Gastroesophageal sphincter (tissue), 4 donors: ENCODE data around the gene RGS2. TPM values are rescaled to one million over a fixed set of nuclear protein-coding genes. Genes with fewer than 3 reads are reported as not detected.
A peak's percentile ranks its signal among the peaks of the same experiment; 100 is the strongest.

ENCODE experiments used
- ATAC-seq: fragments of 150-250 bp; one replicate; pipeline ENCODE4 v1.9.1; 2016; ENCODE audit warnings: mild to moderate bottlenecking, moderate library complexity
- H3K27ac ChIP-seq, 4 donors: fragments of 200-600 bp; sonication (generic) in 3 of 4; 1 replicate in 3 of 4; 2 replicates in 1 of 4; pipeline ENCODE4 v1.5.1; 2016 to 2019
- H3K27me3 ChIP-seq: fragments of 200-600 bp; sonication (generic); one replicate; pipeline ENCODE4 v1.5.1; 2019
- H3K36me3 ChIP-seq, 2 donors: fragments of 200-600 bp; sonication (generic); one replicate each; pipeline ENCODE4 v1.5.1; 2019; ENCODE audit warnings: control low read depth in 1 of 2
- H3K4me1 ChIP-seq, 3 donors: fragments of 200-600 bp; sonication (generic); 1 replicate in 2 of 3; 2 replicates in 1 of 3; pipeline ENCODE4 v1.5.1; 2016 to 2019; ENCODE audit warnings: control low read depth in 2 of 3
- H3K4me3 ChIP-seq, 2 donors: fragments of 200-600 bp; sonication (generic); one replicate each; pipeline ENCODE4 v1.5.1; 2019; ENCODE audit warnings: mild to moderate bottlenecking in 1 of 2, moderate library complexity in 1 of 2
- H3K9me3 ChIP-seq, 3 donors: fragments of 200-600 bp; sonication (generic); one replicate each; pipeline ENCODE4 v1.5.1; 2017 to 2019; ENCODE audit warnings: control low read depth in 2 of 3
- CTCF ChIP-seq, 4 experiments: fragments of 200-600 bp in 2 of 4; fragments of 450-650 bp in 2 of 4; sonication (generic) in 1 of 4; IDR thresholded peaks; one replicate each; pipeline ENCODE4 v1.5.1; 2017 to 2019; ENCODE audit warnings: antibody characterized with exemption in 4 of 4, mild to moderate bottlenecking in 2 of 4, moderate library complexity in 2 of 4
- EP300 ChIP-seq: sonication (generic); formaldehyde crosslinking; IDR thresholded peaks from one replicate; pipeline ENCODE4 v1.6.1; 2017; ENCODE audit warnings: antibody characterized with exemption, mild to moderate bottlenecking
- POLR2A ChIP-seq, 2 donors: fragments of 450-650 bp; IDR thresholded peaks; one replicate each; pipeline ENCODE4 v1.6.1; 2017; ENCODE audit warnings: antibody characterized with exemption in 2 of 2, mild to moderate bottlenecking in 2 of 2, moderate library complexity in 1 of 2
- POLR2AphosphoS5 ChIP-seq: sonication (generic); formaldehyde crosslinking; IDR thresholded peaks from one replicate; pipeline ENCODE4 v1.6.1; 2017; ENCODE audit warnings: antibody characterized with exemption
- WGBS, 2 donors: methylation state at CpG; one replicate each; pipeline ENCODE4 v1.1.5; 2018; ENCODE audit warnings: low coverage in 1 of 2; 5-methylcytosine and 5-hydroxymethylcytosine counted together
- total RNA-seq, 4 donors: library from RNA; depleted of rRNA; stranded (reverse); fragments of >200 nt; gene quantifications; one replicate each; pipeline ENCODE4 v1.1.0, GENCODE V29; 2016

Gene RGS2
- total RNA-seq, 4 donors from 2014 or later, result 297 to 490 (median 461) TPM

GRCh38 chr1:192784397-192784796, 24.4 kb upstream of the RGS2 start:
- H3K27ac ChIP-seq, result no peak overlapping the region
- no peaks in the 10 kb centered on the region for H3K36me3 ChIP-seq
- H3K9me3 ChIP-seq, result no peaks in the 10 kb centered on the region
- no peak for ATAC-seq
- TF ChIP-seq CTCF (IDR thresholded peaks at IDR 0.05) (no peak), EP300 (no peak), POLR2A (IDR thresholded peaks at IDR 0.05) (no peak), POLR2AphosphoS5 (no peak)
- H3K27me3 ChIP-seq, result no peaks in the 10 kb centered on the region
- WGBS, 2 donors, result 80 to 81% methylated on average over 2 of the region's 2 CpGs
- H3K4me1 ChIP-seq, result no peaks in the 10 kb centered on the region
- H3K4me3 ChIP-seq, result no peak overlapping the region

- 85 to 88% methylated on average over 4 of the region's 4 CpGs for WGBS, 2 donors
- Histone ChIP-seq H3K4me1 (no peaks in the 10 kb centered on the region), H3K27ac (no peak overlapping the region), H3K4me3 (no peak overlapping the region), H3K9me3 (no peaks in the 10 kb centered on the region), H3K36me3 (no peaks in the 10 kb centered on the region), H3K27me3 (no peaks in the 10 kb centered on the region)
- no peak for ATAC-seq
- TF ChIP-seq POLR2AphosphoS5 (no peak), CTCF (IDR thresholded peaks at IDR 0.05) (no peak), EP300 (no peak), POLR2A (IDR thresholded peaks at IDR 0.05) (no peak)
Observed at GRCh38 chr1:192786576-192786975, 22.3 kb upstream of the RGS2 start.

- Histone ChIP-seq H3K9me3 (no peaks in the 10 kb centered on the region), H3K4me3 (no peak overlapping the region), H3K4me1 (no peaks in the 10 kb centered on the region), H3K27ac (peak overlapping the region in 2 of 4 donors; percentile 11 to 29), H3K27me3 (no peaks in the 10 kb centered on the region), H3K36me3 (no peaks in the 10 kb centered on the region)
- 22 to 40% methylated on average over 4 to 9 of the region's 9 CpGs for WGBS, 2 donors
- TF ChIP-seq POLR2AphosphoS5, result no peak
- peak; percentile 83 for ATAC-seq
Observed at GRCh38 chr1:192787914-192788585, 20.8 kb upstream of the RGS2 start.

- no peak overlapping the region for H3K27ac ChIP-seq
- no peaks in the 10 kb centered on the region for H3K27me3 ChIP-seq
- 95% methylated on average over 2 of the region's 2 CpGs; no CpG with 5 or more reads in 1 of the 2 donors for WGBS, 2 donors
- ATAC-seq, result no peak
- H3K9me3 ChIP-seq, result no peaks in the 10 kb centered on the region
- no peak overlapping the region for H3K4me3 ChIP-seq
- H3K36me3 ChIP-seq, result no peaks in the 10 kb centered on the region
- peaks cover 0 to 5% (median 0%) of the 10 kb centered on the region in 3 donors for H3K4me1 ChIP-seq
- TF ChIP-seq EP300 (no peak), CTCF (IDR thresholded peaks at IDR 0.05) (no peak), POLR2A (IDR thresholded peaks at IDR 0.05) (no peak), POLR2AphosphoS5 (no peak)
Observed at GRCh38 chr1:192789871-192790270, 19.0 kb upstream of the RGS2 start.

- Histone ChIP-seq H3K36me3 (no peaks in the 10 kb centered on the region), H3K4me3 (no peak overlapping the region), H3K9me3 (no peaks in the 10 kb centered on the region), H3K27me3 (no peaks in the 10 kb centered on the region), H3K4me1 (peaks cover 0 to 5% (median 0%) of the 10 kb centered on the region in 3 donors), H3K27ac (no peak overlapping the region)
- no peak for ATAC-seq
- 48 to 56% methylated on average over 2 of the region's 2 CpGs for WGBS, 2 donors
- no peak for TF ChIP-seq POLR2A (IDR thresholded peaks at IDR 0.05)
- no peak for TF ChIP-seq EP300
- TF ChIP-seq CTCF (IDR thresholded peaks at IDR 0.05), result no peak
- TF ChIP-seq POLR2AphosphoS5, result no peak
Observed at GRCh38 chr1:192792628-192793027, 16.2 kb upstream of the RGS2 start.
